Right lobe of liver (tissue), 6 donors: ENCODE results near the gene CCDC97. TPM values are rescaled to one million over a fixed set of nuclear protein-coding genes. Genes with fewer than 3 reads are reported as not detected.

Source experiments
- ATAC-seq, 4 donors: fragments of 200-7000 bp; cut with Tn5 transposase; one replicate each; pipeline ENCODE4 v1.9.1; 2020; ENCODE audit warnings: mild to moderate bottlenecking in 4 of 4, moderate library complexity in 4 of 4
- DNase-seq, 3 donors: peaks; one replicate each; pipeline ENCODE4 v3.0.0-alpha.2; 2020
- H3K27ac ChIP-seq, 3 donors: fragments of 200-600 bp; one replicate each; pipeline ENCODE4 v1.8.0; 2022
- H3K27me3 ChIP-seq, 2 donors: fragments of 200-600 bp; one replicate each; pipeline ENCODE4 v1.8.0; 2022
- H3K36me3 ChIP-seq, 4 donors: fragments of 200-600 bp; sonication (generic) in 1 of 4; one replicate each; pipeline versions ENCODE4 v1.5.1 to v1.8.0; 2017 to 2022; ENCODE audit warnings: control low read depth in 1 of 4
- H3K4me1 ChIP-seq, 4 donors: fragments of 200-600 bp; sonication (generic) in 1 of 4; one replicate each; pipeline versions ENCODE4 v1.5.1 to v1.8.0; 2017 to 2022; ENCODE audit warnings: control low read depth in 1 of 4
- H3K4me3 ChIP-seq, 3 donors: fragments of 200-600 bp; one replicate each; pipeline ENCODE4 v1.8.0; 2022
- H3K9me3 ChIP-seq, 4 donors: fragments of 200-600 bp; sonication (generic) in 1 of 4; one replicate each; pipeline versions ENCODE4 v1.5.1 to v1.8.0; 2017 to 2022; ENCODE audit warnings: control low read depth in 1 of 4
- CTCF ChIP-seq, 4 donors: fragments of 200-600 bp in 3 of 4; fragments of 450-650 bp in 1 of 4; IDR thresholded peaks; one replicate each; pipeline versions ENCODE4 v1.5.1 to v1.8.0; 2016 to 2022; ENCODE audit warnings: antibody characterized with exemption in 4 of 4, mild to moderate bottlenecking in 2 of 4
- POLR2A ChIP-seq: fragments of 450-650 bp; IDR thresholded peaks from one replicate; pipeline ENCODE4 v1.6.1; 2017; ENCODE audit warnings: antibody characterized with exemption, mild to moderate bottlenecking
- WGBS: methylation state at CpG from one replicate; pipeline ENCODE4 v1.1.6; 2018; ENCODE audit warnings: low coverage, low lambda C conversion rate; ENCODE audit not compliant: insufficient coverage; ENCODE audit errors: missing lambda C conversion rate; 5-methylcytosine and 5-hydroxymethylcytosine counted together
- intact Hi-C, 2 donors: fragments of 100-400 bp; cut with DNase I; formaldehyde crosslinking; loops; one replicate each; pipeline versions ENCODE4 v1.11.2 to v1.14.1; 2022
- total RNA-seq, 6 experiments: library from RNA; depleted of rRNA in 2 of 6; stranded (reverse); fragments of >200 nt in 2 of 6; fragmentation: NEBNext Ultra II Directional in 3 of 6; extraction: Animal tissue kit (Norgen Biotek cat#: 25700) in 3 of 6; gene quantifications; one replicate each; pipeline versions ENCODE4 v1.1.0 to v1.2.4, GENCODE V29; 2016 to 2023
- donor health status: DM: no; HTN: yes; CAD: no.
- donor health status: DM: no; HTN: no; CAD: no.
- donor health status: DM: no; HTN: no; CAD: no.
- donor health status: DM: no; HTN: yes; CAD: no.
- donor health status: DM: no; HTN: yes; CAD: no.

Gene CCDC97
- total RNA-seq, 6 experiments from 2014 or later = 4.6 to 7.2 (median 6.9) TPM

GRCh38 chr19:41304706-41305483, 5.1 kb upstream of the CCDC97 start:
- Histone ChIP-seq H3K4me1 (peaks cover 0 to 16% (median 8%) of the 10 kb centered on the region in 4 donors), H3K9me3 (no peaks in the 10 kb centered on the region), H3K27me3 (no peaks in the 10 kb centered on the region), H3K36me3 (peaks cover 0 to 65% (median 29%) of the 10 kb centered on the region in 4 donors), H3K4me3 (no peak overlapping the region), H3K27ac (no peak overlapping the region)
- ATAC-seq (no peak), DNase-seq (no peak)
- WGBS = 43% methylated on average over 4 of the region's 4 CpGs
- intact Hi-C loops = no loop called here
- TF ChIP-seq CTCF (IDR thresholded peaks at IDR 0.05) (no peak), POLR2A (no peak)

- Histone ChIP-seq H3K36me3 (peaks cover 0 to 52% (median 24%) of the 10 kb centered on the region in 4 donors), H3K27me3 (no peaks in the 10 kb centered on the region), H3K4me1 (peaks cover 0 to 21% (median 11%) of the 10 kb centered on the region in 4 donors), H3K4me3 (no peak overlapping the region), H3K9me3 (no peaks in the 10 kb centered on the region), H3K27ac (no peak overlapping the region)
- DNase-seq = peak in 1 of 3 donors; percentile 33
- no peak for ATAC-seq
- TF ChIP-seq CTCF (IDR thresholded peaks at IDR 0.05) (no peak), POLR2A (no peak)
- intact Hi-C loops = no loop called here
- WGBS = 100% methylated on average over 2 of the region's 13 CpGs
Measured at GRCh38 chr19:41305927-41306793, 3.8 kb upstream of the CCDC97 start.

GRCh38 chr19:41307090-41307875, 2.7 kb upstream of the CCDC97 start:
- peaks cover 0 to 48% (median 24%) of the 10 kb centered on the region in 4 donors for H3K36me3 ChIP-seq
- intact Hi-C loops = no loop called here

More at GRCh38 chr19:41307090-41307875, 2.7 kb upstream of the CCDC97 start:
- WGBS = 53% methylated on average over 8 of the region's 8 CpGs
- peaks cover 0 to 31% (median 13%) of the 10 kb centered on the region in 4 donors for H3K4me1 ChIP-seq
- no peaks in the 10 kb centered on the region for H3K27me3 ChIP-seq
- no peak overlapping the region for H3K4me3 ChIP-seq
- DNase-seq (no peak), ATAC-seq (no peak)
- no peak for TF ChIP-seq POLR2A
- no peak for TF ChIP-seq CTCF (IDR thresholded peaks at IDR 0.05)
- H3K27ac ChIP-seq = peak overlapping the region in 2 of 3 donors; percentile 28 to 69
- no peaks in the 10 kb centered on the region for H3K9me3 ChIP-seq
